ENCODE measurements around the gene TSEN15. TPM values are rescaled to one million over a fixed set of nuclear protein-coding genes. Genes with fewer than 3 reads are reported as not detected.

The TSEN15 gene
- total and polyA plus RNA-seq, 9 of the 15 experiments (the other 6 are each of a cell fraction or from before 2014, with no cell fraction given), result 25.6 to 121 (median 91.3) TPM

DNA sequence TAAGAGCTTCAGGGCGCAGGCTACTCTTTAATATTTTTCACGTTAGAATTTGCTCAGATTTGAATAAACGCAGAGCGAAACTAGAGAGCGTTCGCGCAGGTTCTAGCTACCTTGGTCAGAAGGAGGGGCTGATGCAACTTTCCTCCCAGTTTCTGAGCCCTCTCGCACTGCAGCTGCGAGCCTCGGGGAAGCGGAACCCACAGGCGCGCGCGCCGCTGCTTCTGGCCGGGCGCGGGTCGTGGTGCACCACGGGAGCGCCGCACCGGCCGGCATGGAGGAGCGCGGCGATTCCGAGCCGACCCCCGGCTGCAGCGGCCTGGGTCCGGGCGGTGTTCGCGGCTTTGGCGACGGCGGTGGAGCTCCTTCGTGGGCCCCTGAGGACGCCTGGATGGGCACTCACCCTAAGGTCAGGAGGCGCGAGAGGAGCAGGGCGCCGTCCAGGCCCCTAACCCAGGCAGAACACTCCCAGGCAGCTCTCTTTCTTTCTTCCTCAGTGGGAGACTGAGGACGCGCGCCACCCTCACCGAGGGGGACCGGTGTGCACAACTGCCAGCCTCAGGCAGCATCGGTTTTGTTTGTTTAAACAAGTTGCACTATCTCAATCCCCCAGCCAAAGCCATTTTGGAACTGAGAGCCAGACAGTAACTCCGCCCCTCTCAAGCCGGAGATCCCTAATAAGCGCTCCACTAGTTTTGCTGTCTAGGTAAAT lies at the start of gene TSEN15 (continued):
- TF ChIP-seq PHF8 (IDR thresholded peaks at IDR 0.05; ENCODE audit: borderline replicate concordance, low read length) (peak; percentile 96), JUNB (CRISPR knock-in tag; conservative IDR thresholded peaks at IDR 0.05) (no peak), NONO (IDR thresholded peaks at IDR 0.05; ENCODE audit: low read depth in 2 of 2, low read length in 1 of 2) (peak; percentile 82 to 83), ZNF717 (CRISPR knock-in tag; IDR thresholded peaks at IDR 0.05) (no peak), ESRRB (CRISPR knock-in tag; IDR thresholded peaks at IDR 0.05; ENCODE audit: borderline replicate concordance) (no peak), HSF4 (CRISPR knock-in tag; IDR thresholded peaks at IDR 0.05; ENCODE audit: borderline replicate concordance) (no peak), WHSC1 (IDR thresholded peaks at IDR 0.05; ENCODE audit: low read length) (no peak), SAP30 (IDR thresholded peaks at IDR 0.05; ENCODE audit: borderline replicate concordance, insufficient read depth, low read depth, low read length, poor library complexity, severe bottlenecking) (peak; percentile 91), ZNF77 (CRISPR knock-in tag; IDR thresholded peaks at IDR 0.05) (no peak), RBM22 (IDR thresholded peaks at IDR 0.05; ENCODE audit: low read depth, low read length, poor library complexity, severe bottlenecking) (peak; percentile 87)
- TF ChIP-seq, protein P1, sequence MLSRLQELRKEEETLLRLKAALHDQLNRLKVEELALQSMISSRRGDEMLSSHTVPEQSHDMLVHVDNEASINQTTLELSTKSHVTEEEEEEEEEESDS (CRISPR knock-in tag; IDR thresholded peaks at IDR 0.05), result no peak
- TF ChIP-seq, protein P2, sequence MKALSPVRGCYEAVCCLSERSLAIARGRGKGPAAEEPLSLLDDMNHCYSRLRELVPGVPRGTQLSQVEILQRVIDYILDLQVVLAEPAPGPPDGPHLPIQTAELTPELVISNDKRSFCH (CRISPR knock-in tag; IDR thresholded peaks at IDR 0.05), result no peak
- TF ChIP-seq, protein P2 (tag; IDR thresholded peaks at IDR 0.05), result peak; percentile 91; the same call in 1 of the 2 replicates
- TF ChIP-seq, protein P3, sequence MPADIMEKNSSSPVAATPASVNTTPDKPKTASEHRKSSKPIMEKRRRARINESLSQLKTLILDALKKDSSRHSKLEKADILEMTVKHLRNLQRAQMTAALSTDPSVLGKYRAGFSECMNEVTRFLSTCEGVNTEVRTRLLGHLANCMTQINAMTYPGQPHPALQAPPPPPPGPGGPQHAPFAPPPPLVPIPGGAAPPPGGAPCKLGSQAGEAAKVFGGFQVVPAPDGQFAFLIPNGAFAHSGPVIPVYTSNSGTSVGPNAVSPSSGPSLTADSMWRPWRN (IDR thresholded peaks at IDR 0.05; ENCODE audit: low read depth), result no peak
- TF ChIP-seq, protein P4, sequence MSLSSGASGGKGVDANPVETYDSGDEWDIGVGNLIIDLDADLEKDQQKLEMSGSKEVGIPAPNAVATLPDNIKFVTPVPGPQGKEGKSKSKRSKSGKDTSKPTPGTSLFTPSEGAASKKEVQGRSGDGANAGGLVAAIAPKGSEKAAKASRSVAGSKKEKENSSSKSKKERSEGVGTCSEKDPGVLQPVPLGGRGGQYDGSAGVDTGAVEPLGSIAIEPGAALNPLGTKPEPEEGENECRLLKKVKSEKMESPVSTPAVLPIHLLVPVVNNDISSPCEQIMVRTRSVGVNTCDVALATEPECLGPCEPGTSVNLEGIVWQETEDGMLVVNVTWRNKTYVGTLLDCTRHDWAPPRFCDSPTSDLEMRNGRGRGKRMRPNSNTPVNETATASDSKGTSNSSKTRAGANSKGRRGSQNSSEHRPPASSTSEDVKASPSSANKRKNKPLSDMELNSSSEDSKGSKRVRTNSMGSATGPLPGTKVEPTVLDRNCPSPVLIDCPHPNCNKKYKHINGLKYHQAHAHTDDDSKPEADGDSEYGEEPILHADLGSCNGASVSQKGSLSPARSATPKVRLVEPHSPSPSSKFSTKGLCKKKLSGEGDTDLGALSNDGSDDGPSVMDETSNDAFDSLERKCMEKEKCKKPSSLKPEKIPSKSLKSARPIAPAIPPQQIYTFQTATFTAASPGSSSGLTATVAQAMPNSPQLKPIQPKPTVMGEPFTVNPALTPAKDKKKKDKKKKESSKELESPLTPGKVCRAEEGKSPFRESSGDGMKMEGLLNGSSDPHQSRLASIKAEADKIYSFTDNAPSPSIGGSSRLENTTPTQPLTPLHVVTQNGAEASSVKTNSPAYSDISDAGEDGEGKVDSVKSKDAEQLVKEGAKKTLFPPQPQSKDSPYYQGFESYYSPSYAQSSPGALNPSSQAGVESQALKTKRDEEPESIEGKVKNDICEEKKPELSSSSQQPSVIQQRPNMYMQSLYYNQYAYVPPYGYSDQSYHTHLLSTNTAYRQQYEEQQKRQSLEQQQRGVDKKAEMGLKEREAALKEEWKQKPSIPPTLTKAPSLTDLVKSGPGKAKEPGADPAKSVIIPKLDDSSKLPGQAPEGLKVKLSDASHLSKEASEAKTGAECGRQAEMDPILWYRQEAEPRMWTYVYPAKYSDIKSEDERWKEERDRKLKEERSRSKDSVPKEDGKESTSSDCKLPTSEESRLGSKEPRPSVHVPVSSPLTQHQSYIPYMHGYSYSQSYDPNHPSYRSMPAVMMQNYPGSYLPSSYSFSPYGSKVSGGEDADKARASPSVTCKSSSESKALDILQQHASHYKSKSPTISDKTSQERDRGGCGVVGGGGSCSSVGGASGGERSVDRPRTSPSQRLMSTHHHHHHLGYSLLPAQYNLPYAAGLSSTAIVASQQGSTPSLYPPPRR (CRISPR knock-in tag; IDR thresholded peaks at IDR 0.05; ENCODE audit: borderline replicate concordance), result no peak
- TF ChIP-seq, protein P5, sequence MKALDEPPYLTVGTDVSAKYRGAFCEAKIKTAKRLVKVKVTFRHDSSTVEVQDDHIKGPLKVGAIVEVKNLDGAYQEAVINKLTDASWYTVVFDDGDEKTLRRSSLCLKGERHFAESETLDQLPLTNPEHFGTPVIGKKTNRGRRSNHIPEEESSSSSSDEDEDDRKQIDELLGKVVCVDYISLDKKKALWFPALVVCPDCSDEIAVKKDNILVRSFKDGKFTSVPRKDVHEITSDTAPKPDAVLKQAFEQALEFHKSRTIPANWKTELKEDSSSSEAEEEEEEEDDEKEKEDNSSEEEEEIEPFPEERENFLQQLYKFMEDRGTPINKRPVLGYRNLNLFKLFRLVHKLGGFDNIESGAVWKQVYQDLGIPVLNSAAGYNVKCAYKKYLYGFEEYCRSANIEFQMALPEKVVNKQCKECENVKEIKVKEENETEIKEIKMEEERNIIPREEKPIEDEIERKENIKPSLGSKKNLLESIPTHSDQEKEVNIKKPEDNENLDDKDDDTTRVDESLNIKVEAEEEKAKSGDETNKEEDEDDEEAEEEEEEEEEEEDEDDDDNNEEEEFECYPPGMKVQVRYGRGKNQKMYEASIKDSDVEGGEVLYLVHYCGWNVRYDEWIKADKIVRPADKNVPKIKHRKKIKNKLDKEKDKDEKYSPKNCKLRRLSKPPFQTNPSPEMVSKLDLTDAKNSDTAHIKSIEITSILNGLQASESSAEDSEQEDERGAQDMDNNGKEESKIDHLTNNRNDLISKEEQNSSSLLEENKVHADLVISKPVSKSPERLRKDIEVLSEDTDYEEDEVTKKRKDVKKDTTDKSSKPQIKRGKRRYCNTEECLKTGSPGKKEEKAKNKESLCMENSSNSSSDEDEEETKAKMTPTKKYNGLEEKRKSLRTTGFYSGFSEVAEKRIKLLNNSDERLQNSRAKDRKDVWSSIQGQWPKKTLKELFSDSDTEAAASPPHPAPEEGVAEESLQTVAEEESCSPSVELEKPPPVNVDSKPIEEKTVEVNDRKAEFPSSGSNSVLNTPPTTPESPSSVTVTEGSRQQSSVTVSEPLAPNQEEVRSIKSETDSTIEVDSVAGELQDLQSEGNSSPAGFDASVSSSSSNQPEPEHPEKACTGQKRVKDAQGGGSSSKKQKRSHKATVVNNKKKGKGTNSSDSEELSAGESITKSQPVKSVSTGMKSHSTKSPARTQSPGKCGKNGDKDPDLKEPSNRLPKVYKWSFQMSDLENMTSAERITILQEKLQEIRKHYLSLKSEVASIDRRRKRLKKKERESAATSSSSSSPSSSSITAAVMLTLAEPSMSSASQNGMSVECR (CRISPR knock-in tag; IDR thresholded peaks at IDR 0.05), result peak; percentile 84; the same call in 1 of the 2 replicates

All from K562 (cell line).